Measurements from ENCODE around the gene PRKCA.

Gene PRKCA

GRCh38 chr17:66507982-66508760 lies 205.8 kb downstream of the PRKCA start:
- FAIRE-seq, result no peak
- no peak for DNase-seq (ENCODE audit: insufficient read length)
- no peak for TF ChIP-seq POLR2A (IDR thresholded peaks at IDR 0.05; ENCODE audit: low read depth, low read length)
- no peak for TF ChIP-seq POLR2AphosphoS5 (IDR thresholded peaks at IDR 0.05; ENCODE audit: low read depth, low read length)
- no peak for TF ChIP-seq TAF1 (IDR thresholded peaks at IDR 0.05; ENCODE audit: borderline replicate concordance, low read depth, low read length)

- no peak for FAIRE-seq
- no peak for DNase-seq (ENCODE audit: insufficient read length)
- TF ChIP-seq TAF1 (IDR thresholded peaks at IDR 0.05; ENCODE audit: borderline replicate concordance, low read depth, low read length), result no peak
These were observed 206.8 kb downstream of the PRKCA start for GRCh38 chr17:66508896-66509844.

GRCh38 chr17:66509926-66510325 lies 207.5 kb downstream of the PRKCA start:
- TF ChIP-seq TAF1 (IDR thresholded peaks at IDR 0.05; ENCODE audit: borderline replicate concordance, low read depth, low read length) (no peak), POLR2AphosphoS5 (IDR thresholded peaks at IDR 0.05; ENCODE audit: low read depth, low read length) (no peak), POLR2A (IDR thresholded peaks at IDR 0.05; ENCODE audit: low read depth, low read length) (no peak)
- FAIRE-seq (no peak), DNase-seq (ENCODE audit: insufficient read length) (no peak)

GRCh38 chr17:66511135-66511534 lies 208.7 kb downstream of the PRKCA start:
- FAIRE-seq (no peak), DNase-seq (ENCODE audit: insufficient read length) (no peak)
- no peak for TF ChIP-seq TAF1 (IDR thresholded peaks at IDR 0.05; ENCODE audit: borderline replicate concordance, low read depth, low read length)

DNA sequence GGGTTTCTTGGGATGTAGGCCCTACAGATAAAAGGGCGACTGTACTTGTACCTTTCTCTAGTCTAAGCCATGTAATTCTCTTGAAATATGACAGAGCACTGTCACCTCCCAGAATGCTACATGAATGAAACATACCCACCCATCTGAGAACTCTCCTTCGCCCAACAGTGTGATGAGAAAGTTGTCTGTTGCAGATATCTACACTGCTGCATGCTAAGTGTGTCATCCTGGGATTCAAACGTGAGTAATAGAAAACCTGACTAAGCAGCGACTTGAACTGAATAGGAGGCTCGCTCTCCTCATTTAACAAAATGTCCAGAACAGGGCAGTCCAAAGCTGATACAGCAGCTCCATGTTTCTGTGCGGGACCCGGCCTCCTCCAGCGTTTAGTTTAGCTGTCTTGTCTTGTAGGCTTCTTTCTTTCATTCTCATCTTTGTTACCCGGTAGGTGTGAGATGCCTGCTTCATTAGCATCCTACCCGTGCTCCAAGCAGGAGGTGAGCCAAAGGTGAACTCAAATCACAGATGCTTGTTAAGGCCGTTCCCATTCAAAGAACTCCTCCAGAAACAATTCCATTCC lies 211.9 kb downstream of the PRKCA start:
- DNase-seq (ENCODE audit: insufficient read length) (no peak), FAIRE-seq (no peak)
- no peak for TF ChIP-seq TAF1 (IDR thresholded peaks at IDR 0.05; ENCODE audit: borderline replicate concordance, low read depth, low read length)
- TF ChIP-seq POLR2AphosphoS5 (IDR thresholded peaks at IDR 0.05; ENCODE audit: low read depth, low read length), result no peak
- TF ChIP-seq POLR2A (IDR thresholded peaks at IDR 0.05; ENCODE audit: low read depth, low read length), result no peak

GRCh38 chr17:66515974-66516373 lies 213.6 kb downstream of the PRKCA start:
- FAIRE-seq (no peak), DNase-seq (ENCODE audit: insufficient read length) (no peak)
- TF ChIP-seq TAF1 (IDR thresholded peaks at IDR 0.05; ENCODE audit: borderline replicate concordance, low read depth, low read length), result no peak
- TF ChIP-seq POLR2AphosphoS5 (IDR thresholded peaks at IDR 0.05; ENCODE audit: low read depth, low read length), result no peak
- TF ChIP-seq POLR2A (IDR thresholded peaks at IDR 0.05; ENCODE audit: low read depth, low read length), result no peak

- DNase-seq (ENCODE audit: insufficient read length), result no peak
- FAIRE-seq, result no peak
- no peak for TF ChIP-seq POLR2AphosphoS5 (IDR thresholded peaks at IDR 0.05; ENCODE audit: low read depth, low read length)
- no peak for TF ChIP-seq TAF1 (IDR thresholded peaks at IDR 0.05; ENCODE audit: borderline replicate concordance, low read depth, low read length)
- no peak for TF ChIP-seq POLR2A (IDR thresholded peaks at IDR 0.05; ENCODE audit: low read depth, low read length)
These were observed 215.1 kb downstream of the PRKCA start for GRCh38 chr17:66517336-66518009.

GRCh38 chr17:66518108-66518507 lies 215.7 kb downstream of the PRKCA start:
- TF ChIP-seq TAF1 (IDR thresholded peaks at IDR 0.05; ENCODE audit: borderline replicate concordance, low read depth, low read length) (no peak), POLR2A (IDR thresholded peaks at IDR 0.05; ENCODE audit: low read depth, low read length) (no peak), POLR2AphosphoS5 (IDR thresholded peaks at IDR 0.05; ENCODE audit: low read depth, low read length) (no peak)
- no peak for FAIRE-seq
- no peak for DNase-seq (ENCODE audit: insufficient read length)

- TF ChIP-seq POLR2A (IDR thresholded peaks at IDR 0.05; ENCODE audit: low read depth, low read length) (no peak), POLR2AphosphoS5 (IDR thresholded peaks at IDR 0.05; ENCODE audit: low read depth, low read length) (no peak), TAF1 (IDR thresholded peaks at IDR 0.05; ENCODE audit: borderline replicate concordance, low read depth, low read length) (no peak)
- no peak for FAIRE-seq
- DNase-seq (ENCODE audit: insufficient read length), result no peak
These were observed 216.3 kb downstream of the PRKCA start for GRCh38 chr17:66518677-66519076.

GRCh38 chr17:66519154-66519553 lies 216.7 kb downstream of the PRKCA start:
- TF ChIP-seq POLR2A (IDR thresholded peaks at IDR 0.05; ENCODE audit: low read depth, low read length) (no peak), POLR2AphosphoS5 (IDR thresholded peaks at IDR 0.05; ENCODE audit: low read depth, low read length) (no peak), TAF1 (IDR thresholded peaks at IDR 0.05; ENCODE audit: borderline replicate concordance, low read depth, low read length) (no peak)
- FAIRE-seq (no peak), DNase-seq (ENCODE audit: insufficient read length) (no peak)

- TF ChIP-seq POLR2AphosphoS5 (IDR thresholded peaks at IDR 0.05; ENCODE audit: low read depth, low read length) (no peak), TAF1 (IDR thresholded peaks at IDR 0.05; ENCODE audit: borderline replicate concordance, low read depth, low read length) (no peak), POLR2A (IDR thresholded peaks at IDR 0.05; ENCODE audit: low read depth, low read length) (no peak)
- FAIRE-seq, result no peak
- no peak for DNase-seq (ENCODE audit: insufficient read length)
These were observed 218.6 kb downstream of the PRKCA start for GRCh38 chr17:66520999-66521398.
